Caco-2 (cell line): ENCODE measurements around the gene PAX1. TPM values are rescaled to one million over a fixed set of nuclear protein-coding genes. Genes with fewer than 3 reads are reported as not detected.

Experiments
- BruUV-seq: library from RNA; stranded (reverse); fragments of 400-500 nt; replicated peaks from 2 replicates; lab custom pipeline; 2021; lab: Mats Ljungman, UMichigan
- CTCF ChIA-PET: fragments of 300-600 bp; sonication (Branson Sonifier 250); formaldehyde crosslinking; loops from one replicate; lab custom pipeline; 2022; ENCODE audit warnings: antibody characterized with exemption; lab: Charles Lee
- POLR2A ChIA-PET: fragments of 300-600 bp; sonication (Branson Sonifier 250); formaldehyde crosslinking; loops from one replicate; lab custom pipeline; 2022; ENCODE audit warnings: antibody characterized with exemption; lab: Charles Lee
- DNase-seq, 2 experiments: peaks; one replicate each; pipeline versions ENCODE4 v3.0.0 to v3.0.0-alpha.2; 2020 to 2022
- H3K27me3 ChIP-seq: replicated peaks from 2 replicates; pipeline ENCODE4 v1.6.0; 2011; ENCODE audit warnings: low read length; ENCODE audit not compliant: control insufficient read depth, insufficient read depth
- H3K36me3 ChIP-seq: 2 replicates; pipeline ENCODE4 v1.5.1; 2011; ENCODE audit warnings: low read length; ENCODE audit not compliant: control insufficient read depth, insufficient read depth
- H3K4me1 ChIP-seq: fragments of 250-450 bp; sonication (Bioruptor Pico); 2 replicates; pipeline ENCODE4 v1.5.1; 2020; ENCODE audit warnings: mild to moderate bottlenecking
- H3K4me3 ChIP-seq: 2 replicates; pipeline ENCODE4 v1.5.1; 2011; ENCODE audit warnings: low read depth, mild to moderate bottlenecking, control low read depth, low read length
- H3K9me3 ChIP-seq: fragments of 250-450 bp; sonication (Bioruptor Pico); 2 replicates; pipeline ENCODE4 v1.5.1; 2020; ENCODE audit warnings: mild to moderate bottlenecking, moderate library complexity
- H3K27ac Mint-ChIP-seq: one replicate; pipeline ENCODE4 v1.8.0; 2022; ENCODE audit warnings: mixed read lengths; ENCODE audit not compliant: unreplicated experiment
- H3K27me3 Mint-ChIP-seq: one replicate; pipeline ENCODE4 v1.8.0; 2022; ENCODE audit warnings: mixed read lengths; ENCODE audit not compliant: insufficient read depth, unreplicated experiment
- H3K36me3 Mint-ChIP-seq: one replicate; pipeline ENCODE4 v1.8.0; 2022; ENCODE audit warnings: mild to moderate bottlenecking, mixed read lengths; ENCODE audit not compliant: insufficient read depth, unreplicated experiment
- H3K4me1 Mint-ChIP-seq: one replicate; pipeline ENCODE4 v1.8.0; 2022; ENCODE audit warnings: low read depth, mixed read lengths; ENCODE audit not compliant: unreplicated experiment
- H3K4me3 Mint-ChIP-seq: one replicate; pipeline ENCODE4 v1.8.0; 2022; ENCODE audit warnings: mild to moderate bottlenecking, moderate library complexity, mixed read lengths; ENCODE audit not compliant: unreplicated experiment
- H3K9me3 Mint-ChIP-seq: one replicate; pipeline ENCODE4 v1.8.0; 2022; ENCODE audit warnings: mixed read lengths; ENCODE audit not compliant: unreplicated experiment
- CTCF ChIP-seq, 2 experiments: fragments of 200-600 bp in 1 of 2; IDR thresholded peaks; 1 replicate in 1 of 2; 2 replicates in 1 of 2; pipeline versions ENCODE4 v1.5.1 to v1.8.0; 2011 to 2022; ENCODE audit warnings: antibody characterized with exemption in 1 of 2, control low read depth in 1 of 2, inconsistent platforms in 1 of 2, low read depth in 1 of 2, low read length in 1 of 2, mild to moderate bottlenecking in 1 of 2, moderate library complexity in 1 of 2; ENCODE audit not compliant: insufficient read depth in 1 of 2, severe bottlenecking in 1 of 2, unreplicated experiment in 1 of 2
- intact Hi-C: fragments of 100-400 bp; cut with micrococcal nuclease; formaldehyde crosslinking; loops from one replicate; pipeline ENCODE4 v1.10.0; 2022; ENCODE audit not compliant: unreplicated experiment
- total RNA-seq: library from RNA; stranded (reverse); gene quantifications from 2 replicates; pipeline ENCODE4 v1.2.3, GENCODE V29; 2022

PAX1 gene
- total RNA-seq, 1 experiment from 2014 or later, result not detected

DNA sequence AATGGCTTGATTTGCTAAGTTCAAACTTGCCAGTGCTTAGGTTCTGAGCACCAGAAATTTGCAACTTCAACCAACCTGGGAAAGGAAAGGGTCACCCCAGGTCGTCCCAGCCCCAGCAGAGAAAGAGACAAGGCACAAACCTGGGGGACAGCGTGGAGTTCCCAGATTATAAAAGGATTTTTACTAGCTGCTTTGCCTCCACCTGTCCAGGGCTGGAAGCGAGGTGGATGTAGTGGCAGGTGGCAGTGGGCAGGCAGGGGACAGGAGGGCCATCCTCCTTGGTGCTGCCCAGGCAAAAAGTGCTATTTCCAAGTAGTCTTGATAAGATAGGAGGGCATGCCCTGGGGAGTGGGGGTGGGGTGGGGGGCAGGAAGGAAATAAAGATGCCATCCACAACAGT lies 4.9 kb downstream of the PAX1 start:
- no peak for TF ChIP-seq CTCF (IDR thresholded peaks at IDR 0.05; ENCODE audit: insufficient read depth in 1 of 2, low read depth in 1 of 2, low read length in 1 of 2, severe bottlenecking in 1 of 2, unreplicated experiment in 1 of 2)
- no peak overlapping the region for H3K27ac Mint-ChIP-seq
- peaks cover 8% of the 10 kb centered on the region for H3K27me3 Mint-ChIP-seq
- intact Hi-C loops, result no loop called here
- no peak overlapping the region for H3K4me3 Mint-ChIP-seq
- H3K9me3 Mint-ChIP-seq, result no peaks in the 10 kb centered on the region
- no peaks in the 10 kb centered on the region for H3K4me1 Mint-ChIP-seq
- Histone ChIP-seq H3K27me3 (no peaks in the 10 kb centered on the region), H3K36me3 (no peaks in the 10 kb centered on the region), H3K4me1 (no peaks in the 10 kb centered on the region), H3K9me3 (no peaks in the 10 kb centered on the region), H3K4me3 (no peak overlapping the region)
- ChIA-PET CTCF (interaction anchor here (2.0 kb wide), 1 partner anchor 10 kb away, joined by 5 read pairs; no protein-coding TSS in a partner anchor), POLR2A (no interaction called here)
- no peaks in the 10 kb centered on the region for H3K36me3 Mint-ChIP-seq
- no TSS peak for BruUV-seq
- DNase-seq, result no peak

- Histone ChIP-seq H3K27me3 (no peaks in the 10 kb centered on the region), H3K36me3 (no peaks in the 10 kb centered on the region), H3K9me3 (no peaks in the 10 kb centered on the region), H3K4me1 (no peaks in the 10 kb centered on the region), H3K4me3 (no peak overlapping the region)
- H3K4me1 Mint-ChIP-seq, result no peaks in the 10 kb centered on the region
- intact Hi-C loops, result no loop called here
- ChIA-PET POLR2A (no interaction called here), CTCF (interaction anchor here (2.0 kb wide), 1 partner anchor 9 kb away, joined by 5 read pairs; no protein-coding TSS in a partner anchor)
- no peaks in the 10 kb centered on the region for H3K9me3 Mint-ChIP-seq
- no peak overlapping the region for H3K27ac Mint-ChIP-seq
- DNase-seq, result no peak
- no peak overlapping the region for H3K4me3 Mint-ChIP-seq
- peaks cover 11% of the 10 kb centered on the region for H3K27me3 Mint-ChIP-seq
- no peaks in the 10 kb centered on the region for H3K36me3 Mint-ChIP-seq
- BruUV-seq, result no TSS peak
- no peak for TF ChIP-seq CTCF (IDR thresholded peaks at IDR 0.05; ENCODE audit: insufficient read depth in 1 of 2, low read depth in 1 of 2, low read length in 1 of 2, severe bottlenecking in 1 of 2, unreplicated experiment in 1 of 2)
Observed at GRCh38 chr20:21710863-21711431, 5.5 kb downstream of the PAX1 start.

GRCh38 chr20:21712443-21713059 lies 7.1 kb downstream of the PAX1 start:
- TF ChIP-seq CTCF (IDR thresholded peaks at IDR 0.05; ENCODE audit: insufficient read depth in 1 of 2, low read depth in 1 of 2, low read length in 1 of 2, severe bottlenecking in 1 of 2, unreplicated experiment in 1 of 2), result no peak
- Mint-ChIP-seq H3K27ac (no peak overlapping the region), H3K4me1 (no peaks in the 10 kb centered on the region), H3K9me3 (no peaks in the 10 kb centered on the region), H3K4me3 (no peak overlapping the region), H3K27me3 (peaks cover 13% of the 10 kb centered on the region), H3K36me3 (no peaks in the 10 kb centered on the region)
- Histone ChIP-seq H3K36me3 (no peaks in the 10 kb centered on the region), H3K9me3 (no peaks in the 10 kb centered on the region), H3K27me3 (no peaks in the 10 kb centered on the region), H3K4me1 (no peaks in the 10 kb centered on the region), H3K4me3 (no peak overlapping the region)
- no peak for DNase-seq
- ChIA-PET POLR2A (no interaction called here), CTCF (no interaction called here)
- intact Hi-C loops, result no loop called here
- no TSS peak for BruUV-seq
